Uterus (tissue), 4 donors: Measurements from ENCODE around the gene SAXO1. TPM values are rescaled to one million over a fixed set of nuclear protein-coding genes. Genes with fewer than 3 reads are reported as not detected.

ENCODE experiments used
- DNase-seq, 2 donors: peaks; one replicate each; pipeline ENCODE4 v3.0.0-alpha.2; 2019 to 2020
- H3K27ac ChIP-seq, 2 donors: fragments of 200-600 bp; sonication (generic); 1 replicate in 1 of 2; 2 replicates in 1 of 2; pipeline ENCODE4 v1.5.1; 2016 to 2018
- H3K27me3 ChIP-seq, 2 donors: fragments of 200-600 bp; sonication (generic); one replicate each; pipeline ENCODE4 v1.5.1; 2018 to 2019; ENCODE audit warnings: control low read depth in 1 of 2
- H3K36me3 ChIP-seq, 2 donors: fragments of 200-600 bp; sonication (generic); one replicate each; pipeline ENCODE4 v1.5.1; 2019; ENCODE audit warnings: control low read depth in 1 of 2
- H3K4me1 ChIP-seq, 2 donors: fragments of 200-600 bp; sonication (generic); one replicate each; pipeline ENCODE4 v1.5.1; 2018 to 2019; ENCODE audit warnings: control low read depth in 1 of 2
- H3K4me3 ChIP-seq, 2 donors: fragments of 200-600 bp; sonication (generic); 1 replicate in 1 of 2; 2 replicates in 1 of 2; pipeline ENCODE4 v1.5.1; 2018 to 2019; ENCODE audit warnings: mild to moderate bottlenecking in 1 of 2
- H3K9me3 ChIP-seq, 2 donors: fragments of 200-600 bp; sonication (generic); one replicate each; pipeline ENCODE4 v1.5.1; 2019; ENCODE audit warnings: control low read depth in 1 of 2
- CTCF ChIP-seq, 4 experiments: fragments of 200-600 bp in 2 of 4; fragments of 450-650 bp in 2 of 4; sonication (generic) in 2 of 4; IDR thresholded peaks; one replicate each; pipeline ENCODE4 v1.5.1; 2016 to 2019; ENCODE audit warnings: antibody characterized with exemption in 4 of 4, mild to moderate bottlenecking in 2 of 4, moderate library complexity in 1 of 4
- POLR2A ChIP-seq, 2 donors: fragments of 450-650 bp; IDR thresholded peaks; one replicate each; pipeline ENCODE4 v1.6.1; 2016; ENCODE audit warnings: antibody characterized with exemption in 2 of 2, mild to moderate bottlenecking in 1 of 2, moderate library complexity in 1 of 2
- intact Hi-C: fragments of 100-400 bp; cut with DNase I; formaldehyde crosslinking; loops from one replicate; pipeline ENCODE4 v1.15.1; 2023; ENCODE audit warnings: low total_unique reads
- total RNA-seq, 4 donors: library from RNA; depleted of rRNA in 3 of 4; stranded (reverse); fragments of >200 nt in 3 of 4; gene quantifications; one replicate each; pipeline versions ENCODE4 v1.1.0 to v1.2.4, GENCODE V29; 2014 to 2023
- donor health status: DM: yes; HTN: yes; CAD: no.

The SAXO1 gene
- total RNA-seq, 4 donors from 2014 or later, result 0.14 to 0.37 TPM; not detected in 2

- peaks cover 0 to 16% of the 10 kb centered on the region in 2 donors for H3K9me3 ChIP-seq
- H3K27ac ChIP-seq, result no peak overlapping the region
- intact Hi-C loops, result no loop called here
- no peaks in the 10 kb centered on the region for H3K4me1 ChIP-seq
- H3K27me3 ChIP-seq, result no peaks in the 10 kb centered on the region
- TF ChIP-seq POLR2A (IDR thresholded peaks at IDR 0.05) (no peak), CTCF (IDR thresholded peaks at IDR 0.05) (no peak)
- DNase-seq, result no peak
- no peaks in the 10 kb centered on the region for H3K36me3 ChIP-seq
- H3K4me3 ChIP-seq, result no peak overlapping the region
These were observed 137.0 kb downstream of the SAXO1 start for GRCh38 chr9:18896004-18896403.

- TF ChIP-seq POLR2A (IDR thresholded peaks at IDR 0.05) (no peak), CTCF (IDR thresholded peaks at IDR 0.05) (no peak)
- H3K9me3 ChIP-seq, result peaks cover 0 to 16% of the 10 kb centered on the region in 2 donors
- intact Hi-C loops, result no loop called here
- H3K27me3 ChIP-seq, result no peaks in the 10 kb centered on the region
- no peak overlapping the region for H3K4me3 ChIP-seq
- no peaks in the 10 kb centered on the region for H3K4me1 ChIP-seq
- DNase-seq, result no peak
- H3K36me3 ChIP-seq, result no peaks in the 10 kb centered on the region
- H3K27ac ChIP-seq, result no peak overlapping the region
These were observed 139.5 kb downstream of the SAXO1 start for GRCh38 chr9:18893491-18893890.

GRCh38 chr9:18893046-18893445 is 140.0 kb downstream of the SAXO1 start:
- no peak for TF ChIP-seq CTCF (IDR thresholded peaks at IDR 0.05)
- no peak for TF ChIP-seq POLR2A (IDR thresholded peaks at IDR 0.05)
- DNase-seq, result no peak
- Histone ChIP-seq H3K4me1 (no peaks in the 10 kb centered on the region), H3K9me3 (peaks cover 0 to 16% of the 10 kb centered on the region in 2 donors), H3K36me3 (no peaks in the 10 kb centered on the region), H3K27ac (no peak overlapping the region), H3K27me3 (no peaks in the 10 kb centered on the region), H3K4me3 (no peak overlapping the region)
- intact Hi-C loops, result no loop called here

GRCh38 chr9:18891946-18892670 is 140.9 kb downstream of the SAXO1 start:
- no peaks in the 10 kb centered on the region for H3K27me3 ChIP-seq
- no peak for DNase-seq
- TF ChIP-seq CTCF (IDR thresholded peaks at IDR 0.05) (no peak), POLR2A (IDR thresholded peaks at IDR 0.05) (no peak)
- H3K27ac ChIP-seq, result no peak overlapping the region
- intact Hi-C loops, result no loop called here
- peaks cover 0 to 16% of the 10 kb centered on the region in 2 donors for H3K9me3 ChIP-seq
- H3K36me3 ChIP-seq, result no peaks in the 10 kb centered on the region
- no peak overlapping the region for H3K4me3 ChIP-seq
- H3K4me1 ChIP-seq, result no peaks in the 10 kb centered on the region

- H3K27me3 ChIP-seq, result no peaks in the 10 kb centered on the region
- H3K4me3 ChIP-seq, result no peak overlapping the region
- H3K4me1 ChIP-seq, result no peaks in the 10 kb centered on the region
- H3K27ac ChIP-seq, result no peak overlapping the region
- peaks cover 0 to 4% of the 10 kb centered on the region in 2 donors for H3K9me3 ChIP-seq
- TF ChIP-seq CTCF (IDR thresholded peaks at IDR 0.05), result no peak
- TF ChIP-seq POLR2A (IDR thresholded peaks at IDR 0.05), result no peak
- intact Hi-C loops, result no loop called here
- no peak for DNase-seq
- no peaks in the 10 kb centered on the region for H3K36me3 ChIP-seq
These were observed 142.6 kb downstream of the SAXO1 start for GRCh38 chr9:18890372-18890771.
